ENCODE data around the gene FNIP1.

DNA sequence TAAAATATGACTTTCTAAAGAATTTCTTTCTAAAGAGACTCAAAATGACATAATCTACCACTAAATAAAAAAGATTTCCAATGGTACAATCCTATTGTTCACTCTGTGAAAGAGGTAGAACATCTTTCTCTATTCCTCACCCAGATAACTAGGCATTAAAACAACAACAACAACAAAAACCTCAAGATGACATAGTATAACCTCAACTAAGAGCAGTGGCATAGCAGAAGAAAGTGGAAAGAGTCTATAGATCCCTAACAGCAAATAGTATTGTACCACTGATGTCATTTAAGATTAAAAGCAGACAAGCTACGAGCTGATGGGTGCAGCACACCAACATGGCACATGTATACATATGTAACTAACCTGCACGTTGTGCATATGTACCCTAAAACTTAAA lies 191.7 kb downstream of the FNIP1 start:
- TF ChIP-seq, protein P1, sequence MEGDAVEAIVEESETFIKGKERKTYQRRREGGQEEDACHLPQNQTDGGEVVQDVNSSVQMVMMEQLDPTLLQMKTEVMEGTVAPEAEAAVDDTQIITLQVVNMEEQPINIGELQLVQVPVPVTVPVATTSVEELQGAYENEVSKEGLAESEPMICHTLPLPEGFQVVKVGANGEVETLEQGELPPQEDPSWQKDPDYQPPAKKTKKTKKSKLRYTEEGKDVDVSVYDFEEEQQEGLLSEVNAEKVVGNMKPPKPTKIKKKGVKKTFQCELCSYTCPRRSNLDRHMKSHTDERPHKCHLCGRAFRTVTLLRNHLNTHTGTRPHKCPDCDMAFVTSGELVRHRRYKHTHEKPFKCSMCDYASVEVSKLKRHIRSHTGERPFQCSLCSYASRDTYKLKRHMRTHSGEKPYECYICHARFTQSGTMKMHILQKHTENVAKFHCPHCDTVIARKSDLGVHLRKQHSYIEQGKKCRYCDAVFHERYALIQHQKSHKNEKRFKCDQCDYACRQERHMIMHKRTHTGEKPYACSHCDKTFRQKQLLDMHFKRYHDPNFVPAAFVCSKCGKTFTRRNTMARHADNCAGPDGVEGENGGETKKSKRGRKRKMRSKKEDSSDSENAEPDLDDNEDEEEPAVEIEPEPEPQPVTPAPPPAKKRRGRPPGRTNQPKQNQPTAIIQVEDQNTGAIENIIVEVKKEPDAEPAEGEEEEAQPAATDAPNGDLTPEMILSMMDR (IDR thresholded peaks at IDR 0.05), result no peak
- TF ChIP-seq POLR2A (IDR thresholded peaks at IDR 0.05), result no peak
- no peak for TF ChIP-seq POLR2AphosphoS5 (IDR thresholded peaks at IDR 0.05; ENCODE audit: insufficient read depth in 1 of 2, low read depth in 1 of 2)

All from vagina (tissue), 2 donors.